Activated CD4-positive, alpha-beta memory T cell treated with anti-CD3 and anti-CD28 coated beads for 36 hours (primary cell): ENCODE measurements around the gene TM9SF3. TPM values are rescaled to one million over a fixed set of nuclear protein-coding genes. Genes with fewer than 3 reads are reported as not detected.
"Not testable (repeated sequence)": the region's sequence is repeated elsewhere in the genome, so short reads cannot be mapped to it uniquely, and the experiment has no call there.

Source experiments
- CTCF ChIA-PET: fragments of 350-600 bp; sonication (Branson Sonifier 250); formaldehyde crosslinking; loops from one replicate; lab custom pipeline; 2021; ENCODE audit warnings: antibody characterized with exemption, inconsistent platforms; lab: Charles Lee
- POLR2A ChIA-PET: fragments of 350-600 bp; sonication (Branson Sonifier 250); formaldehyde crosslinking; loops from one replicate; lab custom pipeline; 2021; ENCODE audit warnings: antibody characterized with exemption; lab: Charles Lee
- DNase-seq: peaks from one replicate; pipeline ENCODE4 v3.0.0-alpha.2; 2020
- H3K27ac Mint-ChIP-seq: one replicate; pipeline ENCODE4 v1.8.0; 2021; ENCODE audit warnings: mixed read lengths
- H3K27me3 Mint-ChIP-seq: one replicate; pipeline ENCODE4 v1.8.0; 2021; ENCODE audit warnings: mixed read lengths
- H3K36me3 Mint-ChIP-seq: one replicate; pipeline ENCODE4 v1.8.0; 2021; ENCODE audit warnings: mixed read lengths
- H3K4me1 Mint-ChIP-seq: one replicate; pipeline ENCODE4 v1.8.0; 2021; ENCODE audit warnings: low read depth, mixed read lengths
- H3K4me3 Mint-ChIP-seq: one replicate; pipeline ENCODE4 v1.8.0; 2021; ENCODE audit warnings: mild to moderate bottlenecking, mixed read lengths
- H3K9me3 Mint-ChIP-seq: one replicate; pipeline ENCODE4 v1.8.0; 2021; ENCODE audit warnings: mixed read lengths
- intact Hi-C: fragments of 100-400 bp; cut with micrococcal nuclease; formaldehyde crosslinking; loops from one replicate; pipeline ENCODE4 v1.15.1; 2023
- total RNA-seq, 2 experiments: library from RNA; stranded (reverse); gene quantifications; one replicate each; pipeline ENCODE4 v1.2.3, GENCODE V29; 2021

TM9SF3 gene
- total RNA-seq, 2 experiments from 2014 or later: 75.6 to 79.7 TPM

DNA sequence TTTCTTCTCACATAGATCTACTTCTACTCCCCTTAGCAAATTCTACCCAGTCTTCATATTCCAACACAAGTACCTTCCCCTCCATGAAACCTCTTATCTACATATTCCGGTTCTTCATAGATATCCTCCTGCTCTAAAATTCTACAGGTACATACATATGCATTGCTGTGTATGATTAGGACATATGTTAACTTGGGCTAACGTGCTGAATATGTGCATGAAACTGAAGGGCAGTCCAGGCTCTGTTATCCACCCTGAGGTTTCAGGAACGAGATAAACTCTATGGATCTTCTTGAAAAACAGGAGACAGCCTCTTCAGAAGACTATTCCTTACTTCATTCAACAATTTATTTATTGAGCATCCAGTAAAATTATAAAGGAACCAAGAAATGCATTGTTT is 31.5 kb downstream of the TM9SF3 start:
- ChIA-PET CTCF (interaction anchor here (1.0 kb wide), 1 partner anchor 14 kb away, joined by 3 read pairs; no protein-coding TSS in a partner anchor), POLR2A (no interaction called here)
- no peak overlapping the region for H3K4me3 Mint-ChIP-seq
- H3K4me1 Mint-ChIP-seq: no peaks in the 10 kb centered on the region
- no peaks in the 10 kb centered on the region for H3K9me3 Mint-ChIP-seq
- H3K27me3 Mint-ChIP-seq: no peaks in the 10 kb centered on the region
- intact Hi-C loops: no loop called here
- no peak overlapping the region for H3K27ac Mint-ChIP-seq
- peaks cover 19% of the 10 kb centered on the region for H3K36me3 Mint-ChIP-seq
- DNase-seq: no peak

DNA sequence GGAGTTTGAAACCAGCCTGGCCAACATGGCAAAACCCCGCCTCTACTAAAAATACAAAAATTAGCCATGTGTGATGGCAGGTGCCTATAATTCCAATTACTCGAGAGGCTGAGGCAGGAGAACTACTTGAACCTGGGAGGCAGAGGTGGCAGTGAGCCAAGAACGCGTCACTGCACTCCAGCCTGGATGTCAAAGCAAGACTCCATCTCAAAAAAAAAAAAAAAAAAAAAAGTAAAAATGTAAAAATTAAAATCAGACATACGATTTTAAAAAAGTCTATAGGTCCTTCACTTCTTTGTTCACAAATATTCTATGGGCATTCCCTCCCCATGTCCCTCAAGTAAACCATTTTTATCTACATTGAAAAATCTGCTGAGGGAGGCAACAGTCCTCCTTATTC is 38.2 kb downstream of the TM9SF3 start:
- intact Hi-C loops: no loop called here
- H3K9me3 Mint-ChIP-seq: no peaks in the 10 kb centered on the region
- ChIA-PET CTCF (no interaction called here), POLR2A (no interaction called here)
- no peaks in the 10 kb centered on the region for H3K27me3 Mint-ChIP-seq
- H3K27ac Mint-ChIP-seq: no peak overlapping the region
- no peak overlapping the region for H3K4me3 Mint-ChIP-seq
- peaks cover 44% of the 10 kb centered on the region for H3K36me3 Mint-ChIP-seq
- DNase-seq: no peak
- H3K4me1 Mint-ChIP-seq: no peaks in the 10 kb centered on the region

DNA sequence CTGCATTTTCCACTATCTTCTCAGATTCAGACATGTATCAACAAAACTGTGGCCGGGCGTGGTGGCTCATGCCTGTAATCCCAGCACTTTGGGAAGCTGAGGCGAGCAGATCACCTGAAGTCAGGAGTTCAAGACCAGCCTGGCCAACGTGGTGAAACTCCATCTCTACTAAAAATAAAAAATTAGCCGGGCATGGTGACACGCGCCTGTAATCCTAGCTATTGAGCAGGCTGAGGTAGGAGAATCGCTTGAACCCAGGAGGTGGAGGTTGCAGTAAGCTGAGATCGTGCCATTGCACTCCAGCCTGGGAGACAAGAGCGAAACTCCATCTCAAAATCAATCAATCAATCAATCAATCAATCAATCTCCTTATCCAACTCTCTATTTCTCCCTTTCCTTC is 41.3 kb downstream of the TM9SF3 start:
- H3K27me3 Mint-ChIP-seq, POLR2A ChIA-PET, H3K4me3 Mint-ChIP-seq, DNase-seq, H3K4me1 Mint-ChIP-seq, H3K27ac Mint-ChIP-seq, intact Hi-C loops, H3K9me3 Mint-ChIP-seq: not testable (repeated sequence)
- peaks cover 44% of the 10 kb centered on the region for H3K36me3 Mint-ChIP-seq
- CTCF ChIA-PET: interaction anchor here (1.6 kb wide), 1 partner anchor 171 kb away, joined by 3 read pairs; no protein-coding TSS in a partner anchor

DNA sequence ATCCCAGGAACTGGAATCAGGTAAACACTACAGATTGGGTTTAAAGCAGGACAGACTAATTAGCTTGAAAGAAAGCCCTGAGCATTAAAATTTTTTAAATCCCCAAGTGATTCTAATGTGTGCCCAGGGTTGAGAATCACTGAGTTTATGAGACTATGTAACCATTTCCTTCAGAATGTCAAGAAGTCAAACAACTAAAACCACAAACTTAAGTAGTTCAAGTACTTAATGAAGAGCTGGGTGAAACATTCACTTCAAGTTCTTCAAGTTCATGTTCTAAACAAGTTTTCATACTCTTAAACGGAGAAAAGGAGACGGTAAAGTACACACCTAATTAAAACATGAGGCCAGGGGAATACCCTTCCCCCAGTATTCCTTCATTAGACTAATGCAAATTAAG is 44.9 kb downstream of the TM9SF3 start:
- POLR2A ChIA-PET: no interaction called here
- intact Hi-C loops: no loop called here
- no peak for DNase-seq

DNA sequence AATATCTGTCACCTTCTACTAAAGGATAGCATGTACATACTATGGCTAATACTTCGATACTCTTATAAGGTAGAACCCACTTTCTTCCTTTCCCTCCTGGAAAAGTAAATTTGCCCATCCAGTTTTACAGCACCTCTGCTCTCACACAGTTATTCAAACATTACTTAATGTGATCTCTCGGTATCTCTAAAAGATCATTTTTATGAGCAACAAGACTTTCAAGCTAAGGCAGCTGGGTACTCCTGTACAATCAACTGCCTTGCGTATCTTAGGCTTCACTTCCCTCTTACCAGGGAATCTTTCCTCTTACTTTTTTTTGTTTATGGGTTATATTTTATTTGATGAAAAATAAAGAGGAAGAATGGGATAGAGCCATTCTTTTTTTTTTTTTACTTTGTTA is 46.6 kb downstream of the TM9SF3 start:
- no peak for DNase-seq
- intact Hi-C loops: no loop called here
- Mint-ChIP-seq H3K27ac (no peak overlapping the region), H3K27me3 (no peaks in the 10 kb centered on the region), H3K4me1 (peaks cover 2% of the 10 kb centered on the region), H3K4me3 (no peak overlapping the region), H3K9me3 (no peaks in the 10 kb centered on the region), H3K36me3 (peaks cover 31% of the 10 kb centered on the region)
- ChIA-PET CTCF (no interaction called here), POLR2A (no interaction called here)

More for the DNA sequence above, 44.9 kb downstream of the TM9SF3 start:
- CTCF ChIA-PET: interaction anchor here (1.4 kb wide), 1 partner anchor 14 kb away, joined by 3 read pairs; no protein-coding TSS in a partner anchor
- Mint-ChIP-seq H3K4me3 (no peak overlapping the region), H3K4me1 (no peaks in the 10 kb centered on the region), H3K27me3 (no peaks in the 10 kb centered on the region), H3K27ac (no peak overlapping the region), H3K36me3 (peaks cover 46% of the 10 kb centered on the region), H3K9me3 (no peaks in the 10 kb centered on the region)

DNA sequence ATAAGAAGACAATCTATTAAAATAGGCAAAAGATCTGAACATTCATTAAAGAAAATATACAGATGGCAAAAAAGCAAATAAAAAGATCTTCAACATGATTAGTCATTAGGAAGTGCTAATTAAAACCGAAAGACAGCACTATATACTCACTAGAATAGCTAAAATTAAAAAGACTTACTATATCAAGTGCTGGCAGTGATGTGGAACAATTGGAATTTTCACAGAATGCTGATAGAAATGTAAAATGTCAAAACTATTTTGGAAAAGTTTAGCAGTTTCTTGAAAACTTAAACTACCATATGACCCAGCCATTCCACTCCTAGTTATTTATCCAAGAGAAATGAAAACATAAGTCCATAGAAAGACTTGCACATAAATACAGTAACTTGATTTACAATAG is 48.1 kb downstream of the TM9SF3 start:
- POLR2A ChIA-PET: no interaction called here
- Mint-ChIP-seq H3K9me3 (no peaks in the 10 kb centered on the region), H3K27me3 (no peaks in the 10 kb centered on the region), H3K27ac (no peak overlapping the region), H3K36me3 (peaks cover 28% of the 10 kb centered on the region), H3K4me1 (peaks cover 2% of the 10 kb centered on the region), H3K4me3 (no peak overlapping the region)
- DNase-seq: no peak
- intact Hi-C loops: no loop called here
- CTCF ChIA-PET: interaction anchor here (1.0 kb wide), 1 partner anchor 24 kb away, joined by 3 read pairs; the partner anchor contains the start of gene TLL2

DNA sequence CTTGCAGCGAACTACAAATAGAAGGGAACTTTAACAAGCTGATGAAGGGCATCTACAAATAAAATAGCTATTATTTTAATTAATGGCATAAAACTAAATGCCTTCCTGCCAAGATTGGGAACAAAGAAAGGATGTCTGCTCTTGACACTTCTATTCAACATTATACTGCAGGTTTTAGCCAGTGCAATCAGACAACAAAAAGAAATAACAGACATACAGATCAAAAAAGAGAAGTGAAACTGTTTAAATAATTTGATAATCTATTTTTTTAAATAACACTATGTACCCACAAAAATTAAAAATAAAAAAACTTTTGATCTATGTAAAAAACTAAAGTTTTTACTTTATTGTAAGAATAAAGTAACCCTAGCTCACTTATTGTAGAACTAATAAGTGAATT is 50.7 kb downstream of the TM9SF3 start:
- H3K27me3 Mint-ChIP-seq: no peaks in the 10 kb centered on the region
- DNase-seq: no peak
- H3K36me3 Mint-ChIP-seq: peaks cover 30% of the 10 kb centered on the region
- no peaks in the 10 kb centered on the region for H3K9me3 Mint-ChIP-seq
- POLR2A ChIA-PET: no interaction called here
- H3K27ac Mint-ChIP-seq: no peak overlapping the region
- H3K4me1 Mint-ChIP-seq: peaks cover 2% of the 10 kb centered on the region
- H3K4me3 Mint-ChIP-seq: no peak overlapping the region
- CTCF ChIA-PET: no interaction called here
- intact Hi-C loops: no loop called here

DNA sequence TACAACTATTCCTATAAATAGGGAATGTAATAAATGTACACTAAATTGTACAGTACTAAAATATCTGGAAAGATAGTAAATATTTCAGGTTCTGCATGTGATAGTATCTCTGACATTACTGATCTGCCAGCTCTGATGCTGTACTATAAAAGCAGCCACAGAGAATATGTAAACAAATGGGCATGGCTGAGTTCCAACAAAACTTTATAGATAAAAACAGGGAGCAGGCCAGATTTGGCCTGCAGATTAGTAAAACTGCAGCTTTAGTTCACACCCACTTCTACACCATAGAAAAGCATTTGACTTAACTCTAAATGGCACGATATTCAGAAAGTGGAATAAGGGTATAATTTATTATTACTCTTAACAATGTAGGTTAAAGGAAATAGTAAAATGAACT is 54.3 kb downstream of the TM9SF3 start:
- no peak overlapping the region for H3K4me3 Mint-ChIP-seq
- ChIA-PET CTCF (no interaction called here), POLR2A (no interaction called here)
- peaks cover 27% of the 10 kb centered on the region for H3K36me3 Mint-ChIP-seq
- DNase-seq: no peak
- intact Hi-C loops: no loop called here
- peaks cover 2% of the 10 kb centered on the region for H3K4me1 Mint-ChIP-seq
- H3K27ac Mint-ChIP-seq: no peak overlapping the region
- H3K27me3 Mint-ChIP-seq: no peaks in the 10 kb centered on the region
- H3K9me3 Mint-ChIP-seq: no peaks in the 10 kb centered on the region

DNA sequence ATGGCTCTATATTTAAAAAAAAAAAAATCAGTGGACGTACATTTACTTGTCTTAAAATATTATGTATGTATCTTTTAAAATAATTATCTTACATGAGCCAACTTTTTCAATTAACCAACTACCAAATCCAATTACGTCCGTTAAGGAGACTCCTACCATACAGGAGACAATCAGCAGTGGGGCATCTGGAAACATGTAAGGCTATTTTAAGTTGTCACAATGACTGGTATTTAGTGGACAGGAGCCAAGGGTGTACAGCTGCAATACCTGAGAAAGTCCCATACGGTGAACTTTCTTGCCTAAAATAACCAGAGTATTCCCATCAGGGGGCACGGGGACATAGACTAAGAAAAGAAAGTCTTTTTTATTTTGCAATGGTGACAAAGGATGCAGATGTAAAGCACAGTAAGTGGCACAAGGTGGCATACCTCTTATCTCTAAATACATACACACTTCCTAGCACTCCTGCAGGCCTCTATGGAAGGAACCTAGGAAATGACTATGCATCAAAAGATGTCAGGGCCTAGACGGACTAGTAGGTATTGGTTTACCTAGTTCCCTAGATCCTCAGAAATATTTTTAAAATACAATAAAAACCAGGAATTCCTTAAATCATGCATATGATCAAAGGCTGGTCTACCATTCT is 57.1 kb downstream of the TM9SF3 start:
- intact Hi-C loops: no loop called here
- Mint-ChIP-seq H3K27me3 (no peaks in the 10 kb centered on the region), H3K9me3 (no peaks in the 10 kb centered on the region), H3K36me3 (peaks cover 37% of the 10 kb centered on the region), H3K27ac (no peak overlapping the region), H3K4me1 (no peaks in the 10 kb centered on the region), H3K4me3 (no peak overlapping the region)
- CTCF ChIA-PET: no interaction called here
- POLR2A ChIA-PET: no interaction called here
- no peak for DNase-seq

DNA sequence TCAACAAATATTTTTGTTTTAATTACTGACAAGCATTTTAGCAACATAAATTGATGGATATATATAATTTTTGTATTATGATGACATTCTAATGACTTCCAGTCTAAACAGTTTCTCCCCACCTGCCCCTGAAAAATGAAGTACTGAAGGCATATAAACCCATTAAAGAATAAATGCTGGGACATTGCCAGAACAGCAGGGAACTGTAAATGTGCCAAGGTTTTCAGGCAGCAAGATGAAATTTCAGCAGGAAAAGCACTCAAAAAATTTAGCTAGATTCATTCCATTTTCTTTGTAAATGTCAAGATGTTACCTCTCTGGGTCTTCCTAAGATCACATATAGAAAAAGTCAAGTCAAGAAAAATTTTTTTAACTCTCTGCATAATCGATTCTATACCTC is 62.1 kb downstream of the TM9SF3 start:
- H3K27me3 Mint-ChIP-seq: no peaks in the 10 kb centered on the region
- peaks cover 44% of the 10 kb centered on the region for H3K36me3 Mint-ChIP-seq
- H3K27ac Mint-ChIP-seq: no peak overlapping the region
- intact Hi-C loops: no loop called here
- CTCF ChIA-PET: interaction anchor here (0.9 kb wide), 1 partner anchor 150 kb away, joined by 3 read pairs; no protein-coding TSS in a partner anchor
- H3K4me1 Mint-ChIP-seq: no peaks in the 10 kb centered on the region
- POLR2A ChIA-PET: no interaction called here
- no peak for DNase-seq
- no peaks in the 10 kb centered on the region for H3K9me3 Mint-ChIP-seq
- no peak overlapping the region for H3K4me3 Mint-ChIP-seq

DNA sequence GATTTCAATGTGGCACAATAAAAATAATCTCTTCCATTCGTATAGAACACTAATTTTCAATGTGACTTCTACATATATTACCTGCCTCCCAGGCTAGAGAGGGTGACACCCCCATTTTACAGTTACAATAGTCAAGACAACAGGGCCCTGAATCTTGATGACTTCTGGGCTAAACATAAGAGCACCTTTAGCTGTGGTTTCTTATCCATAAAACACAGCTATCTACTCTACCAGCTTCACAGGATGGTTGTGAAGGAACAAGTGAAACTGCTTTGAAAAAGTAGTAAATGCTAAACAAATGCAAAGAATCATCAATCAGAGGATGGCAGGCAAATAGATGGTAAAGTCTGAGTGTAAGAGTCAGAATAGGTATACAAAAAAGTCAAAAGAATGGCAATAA is 69.5 kb downstream of the TM9SF3 start:
- no peak for DNase-seq
- H3K27me3 Mint-ChIP-seq: peaks cover 15% of the 10 kb centered on the region
- no peaks in the 10 kb centered on the region for H3K9me3 Mint-ChIP-seq
- peaks cover 16% of the 10 kb centered on the region for H3K4me1 Mint-ChIP-seq
- H3K27ac Mint-ChIP-seq: no peak overlapping the region
- ChIA-PET CTCF (no interaction called here), POLR2A (interaction anchor here (0.6 kb wide), 2 partner anchors 64 to 475 kb away, joined by 3 read pairs; no protein-coding TSS in a partner anchor)
- H3K4me3 Mint-ChIP-seq: no peak overlapping the region
- intact Hi-C loops: no loop called here
- H3K36me3 Mint-ChIP-seq: peaks cover 12% of the 10 kb centered on the region

DNA sequence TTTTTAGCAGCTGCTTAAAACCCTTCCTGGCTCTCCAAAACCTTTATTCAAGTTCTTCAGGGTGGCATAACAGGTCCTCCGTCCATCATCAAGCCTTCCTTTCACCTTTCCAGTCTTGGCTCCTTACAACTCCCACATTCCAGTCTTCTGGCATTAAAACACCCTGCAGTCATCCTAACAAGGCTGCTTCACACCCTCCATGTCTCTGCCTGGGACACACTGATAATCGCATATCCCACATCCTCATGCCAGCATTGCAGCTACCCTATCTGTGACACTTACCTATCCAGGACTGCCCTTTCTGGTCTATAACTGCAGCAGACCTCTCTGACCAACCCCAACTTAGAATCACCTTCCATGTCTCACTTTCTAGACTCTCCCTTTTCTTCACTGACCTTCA is 70.5 kb downstream of the TM9SF3 start:
- peaks cover 20% of the 10 kb centered on the region for H3K4me1 Mint-ChIP-seq
- H3K4me3 Mint-ChIP-seq: no peak overlapping the region
- no peaks in the 10 kb centered on the region for H3K9me3 Mint-ChIP-seq
- DNase-seq: no peak
- intact Hi-C loops: no loop called here
- peaks cover 7% of the 10 kb centered on the region for H3K36me3 Mint-ChIP-seq
- ChIA-PET CTCF (interaction anchor here (0.8 to 1.1 kb wide), 2 partner anchors 142 to 509 kb away, joined by 3 to 4 read pairs; no protein-coding TSS in a partner anchor), POLR2A (no interaction called here)
- H3K27ac Mint-ChIP-seq: no peak overlapping the region
- peaks cover 24% of the 10 kb centered on the region for H3K27me3 Mint-ChIP-seq
